HG03196 (cell line): ENCODE measurements around the gene CEP162.
A peak's percentile ranks its signal among the peaks of the same experiment; 100 is the strongest.
"Not testable (repeated sequence)": the region's sequence is repeated elsewhere in the genome, so short reads cannot be mapped to it uniquely, and the experiment has no call there.

Experiments used
- ATAC-seq: cut with Tn5 transposase; IDR thresholded peaks from one replicate; pipeline ENCODE4 v1.9.1; 2021; ENCODE audit not compliant: unreplicated experiment

The CEP162 gene

GRCh38 chr6:84227044-84227433 is 404 bp downstream of the CEP162 start:
- ATAC-seq, result no peak

- no peak for ATAC-seq
Observed at GRCh38 chr6:84224251-84224650, 3.2 kb downstream of the CEP162 start.

- ATAC-seq, result not testable (repeated sequence)
Observed at GRCh38 chr6:84223608-84224007, 3.8 kb downstream of the CEP162 start.

GRCh38 chr6:84222426-84222825 is 5.0 kb downstream of the CEP162 start:
- ATAC-seq, result peak; percentile 39

- no peak for ATAC-seq
Observed at GRCh38 chr6:84220809-84221409, 6.5 kb downstream of the CEP162 start.

GRCh38 chr6:84218091-84218490 is 9.4 kb downstream of the CEP162 start:
- ATAC-seq, result no peak

- ATAC-seq, result no peak
Observed at GRCh38 chr6:84213217-84213616, 14.2 kb downstream of the CEP162 start.

GRCh38 chr6:84204011-84204410 is 23.4 kb downstream of the CEP162 start:
- ATAC-seq, result no peak

GRCh38 chr6:84199987-84200386 is 27.5 kb downstream of the CEP162 start:
- not testable (repeated sequence) for ATAC-seq

GRCh38 chr6:84197708-84198107 is 29.7 kb downstream of the CEP162 start:
- no peak for ATAC-seq

GRCh38 chr6:84193114-84193708 is 34.2 kb downstream of the CEP162 start:
- no peak for ATAC-seq

GRCh38 chr6:84191802-84192201 is 35.6 kb downstream of the CEP162 start:
- ATAC-seq, result no peak

GRCh38 chr6:84189356-84189755 is 38.1 kb downstream of the CEP162 start:
- ATAC-seq, result not testable (repeated sequence)

- ATAC-seq, result no peak
Observed at GRCh38 chr6:84183430-84183829, 44.0 kb downstream of the CEP162 start.

GRCh38 chr6:84182001-84182400 is 45.4 kb downstream of the CEP162 start:
- no peak for ATAC-seq

- ATAC-seq, result no peak
Observed at GRCh38 chr6:84177241-84177640, 50.2 kb downstream of the CEP162 start.

GRCh38 chr6:84172574-84172973 is 54.9 kb downstream of the CEP162 start:
- ATAC-seq, result no peak

- ATAC-seq, result no peak
Observed at GRCh38 chr6:84172080-84172479, 55.4 kb downstream of the CEP162 start.

GRCh38 chr6:84167457-84167856 is 60.0 kb downstream of the CEP162 start:
- ATAC-seq, result no peak

- ATAC-seq, result no peak
Observed at GRCh38 chr6:84166395-84166794, 61.0 kb downstream of the CEP162 start.

- not testable (repeated sequence) for ATAC-seq
Observed at GRCh38 chr6:84164328-84164727, 63.1 kb downstream of the CEP162 start.

GRCh38 chr6:84161190-84161589 is 66.3 kb downstream of the CEP162 start:
- ATAC-seq, result no peak

GRCh38 chr6:84156306-84156705 is 71.1 kb downstream of the CEP162 start:
- no peak for ATAC-seq
